Measurements from ENCODE around the gene SPDYE16.

GRCh38 chr7:76513817-76514799 is 29.0 kb downstream of the SPDYE16 start:
- TF ChIP-seq EZH2phosphoT487 (IDR thresholded peaks at IDR 0.05; ENCODE audit: borderline replicate concordance, low read length) = no peak
- TF ChIP-seq CTCF (IDR thresholded peaks at IDR 0.05; ENCODE audit: low read depth, low read length, poor library complexity, severe bottlenecking) = no peak
